Measurements from ENCODE around the gene CPNE6.

DNA sequence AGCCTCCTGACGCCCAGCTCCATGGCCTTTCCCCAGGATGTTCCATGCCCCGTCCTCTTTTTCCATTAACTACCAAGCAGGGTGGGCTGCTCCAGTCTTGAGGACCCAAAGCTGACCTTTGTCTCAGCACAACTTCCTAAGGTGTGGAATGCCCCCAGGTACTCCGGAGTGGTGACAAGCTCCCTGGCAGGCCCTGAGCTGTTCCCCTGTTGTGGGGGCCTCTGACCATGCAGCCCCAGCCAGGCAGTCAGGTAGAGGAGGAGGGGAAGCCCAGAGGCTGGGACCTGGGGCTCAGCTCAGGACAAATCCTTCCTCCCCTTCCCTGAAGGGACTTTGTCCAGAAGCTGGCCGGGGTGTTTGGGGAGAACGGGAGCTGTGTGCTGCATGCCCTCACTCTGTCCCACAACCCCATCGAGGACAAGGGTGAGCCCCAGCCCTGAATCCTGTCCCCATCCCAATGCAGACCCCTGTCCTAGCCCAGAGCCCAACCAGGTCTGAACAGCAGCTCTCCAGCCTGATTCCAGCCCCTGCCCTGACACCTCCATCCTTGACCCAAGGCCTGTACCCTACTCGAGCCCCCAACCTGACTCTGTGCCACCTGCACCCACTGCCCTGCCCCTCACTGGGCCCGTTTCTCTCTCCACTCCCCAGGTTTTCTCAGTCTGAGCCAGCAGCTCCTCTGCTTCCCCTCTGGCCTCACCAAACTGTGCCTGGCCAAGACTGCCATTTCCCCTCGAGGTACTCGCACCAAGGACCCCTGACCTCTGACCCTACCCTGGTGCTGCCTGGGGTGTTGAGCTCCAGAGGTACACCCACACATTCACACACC, 15.2 kb upstream of the CPNE6 start:
- TF ChIP-seq, protein P1, sequence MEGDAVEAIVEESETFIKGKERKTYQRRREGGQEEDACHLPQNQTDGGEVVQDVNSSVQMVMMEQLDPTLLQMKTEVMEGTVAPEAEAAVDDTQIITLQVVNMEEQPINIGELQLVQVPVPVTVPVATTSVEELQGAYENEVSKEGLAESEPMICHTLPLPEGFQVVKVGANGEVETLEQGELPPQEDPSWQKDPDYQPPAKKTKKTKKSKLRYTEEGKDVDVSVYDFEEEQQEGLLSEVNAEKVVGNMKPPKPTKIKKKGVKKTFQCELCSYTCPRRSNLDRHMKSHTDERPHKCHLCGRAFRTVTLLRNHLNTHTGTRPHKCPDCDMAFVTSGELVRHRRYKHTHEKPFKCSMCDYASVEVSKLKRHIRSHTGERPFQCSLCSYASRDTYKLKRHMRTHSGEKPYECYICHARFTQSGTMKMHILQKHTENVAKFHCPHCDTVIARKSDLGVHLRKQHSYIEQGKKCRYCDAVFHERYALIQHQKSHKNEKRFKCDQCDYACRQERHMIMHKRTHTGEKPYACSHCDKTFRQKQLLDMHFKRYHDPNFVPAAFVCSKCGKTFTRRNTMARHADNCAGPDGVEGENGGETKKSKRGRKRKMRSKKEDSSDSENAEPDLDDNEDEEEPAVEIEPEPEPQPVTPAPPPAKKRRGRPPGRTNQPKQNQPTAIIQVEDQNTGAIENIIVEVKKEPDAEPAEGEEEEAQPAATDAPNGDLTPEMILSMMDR (IDR thresholded peaks at IDR 0.05 in 2 of 3, conservative IDR thresholded peaks at IDR 0.05 in 1 of 3; ENCODE audit: borderline replicate concordance in 1 of 3, insufficient read depth in 1 of 3, low read depth in 2 of 3, low read length in 2 of 3): no peak
- TF ChIP-seq EZH2 (IDR thresholded peaks at IDR 0.05) (no peak), JUND (IDR thresholded peaks at IDR 0.05) (no peak), POLR2AphosphoS5 (IDR thresholded peaks at IDR 0.05; ENCODE audit: low read depth, low read length) (no peak), TCF7L2 (IDR thresholded peaks at IDR 0.05; ENCODE audit: borderline replicate concordance, extremely low read depth, insufficient read depth, insufficient read length) (no peak), EZH2phosphoT487 (IDR thresholded peaks at IDR 0.05; ENCODE audit: borderline replicate concordance) (no peak), FOSL1 (IDR thresholded peaks at IDR 0.05; ENCODE audit: low read depth) (no peak), EGR1 (IDR thresholded peaks at IDR 0.05; ENCODE audit: low read depth) (no peak), CBX3 (IDR thresholded peaks at IDR 0.05; ENCODE audit: low read depth) (no peak)
- TF ChIP-seq, protein P2, sequence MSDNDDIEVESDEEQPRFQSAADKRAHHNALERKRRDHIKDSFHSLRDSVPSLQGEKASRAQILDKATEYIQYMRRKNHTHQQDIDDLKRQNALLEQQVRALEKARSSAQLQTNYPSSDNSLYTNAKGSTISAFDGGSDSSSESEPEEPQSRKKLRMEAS (IDR thresholded peaks at IDR 0.05): no peak

Measured in HCT116 (cell line).